ENCODE results near the gene MDFI.

The MDFI gene

DNA sequence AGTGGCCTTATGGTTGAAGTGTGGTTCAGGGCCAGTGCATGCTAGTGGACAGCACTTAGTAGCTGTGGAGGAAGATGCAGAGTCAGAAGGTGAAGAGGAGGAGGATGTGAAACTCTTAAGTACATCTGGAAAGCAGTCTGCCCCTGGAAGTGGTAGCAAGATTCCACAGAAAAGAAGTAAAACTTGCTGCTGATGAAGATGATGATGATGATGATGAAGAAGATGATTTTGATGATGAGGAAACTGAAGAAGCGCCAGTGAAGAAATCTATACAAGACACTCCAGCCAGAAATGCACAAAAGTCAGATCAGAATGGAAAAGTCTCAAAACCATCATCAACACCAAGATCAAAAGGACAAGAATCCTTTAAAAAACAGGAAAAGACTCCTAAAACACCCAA is 28.9 kb downstream of the MDFI start:
- no peak overlapping the region for H3K4me3 ChIP-seq (ENCODE audit: low read depth in 1 of 2, low read length in 2 of 2)
- H3K27ac ChIP-seq (ENCODE audit: low read depth, low read length), result no peak overlapping the region
- no peaks in the 10 kb centered on the region for H3K4me1 ChIP-seq (ENCODE audit: insufficient read depth, low read length)
- no peak overlapping the region for H3K9ac ChIP-seq (ENCODE audit: low read length)
- H3K27me3 ChIP-seq (ENCODE audit: control insufficient read depth in 1 of 2, insufficient read depth in 2 of 2, low read length in 2 of 2), result no peaks in the 10 kb centered on the region
- H3K9me3 ChIP-seq (ENCODE audit: low read length), result no peaks in the 10 kb centered on the region
- no peaks in the 10 kb centered on the region for H3K36me3 ChIP-seq (ENCODE audit: insufficient read depth, low read length)

DNA sequence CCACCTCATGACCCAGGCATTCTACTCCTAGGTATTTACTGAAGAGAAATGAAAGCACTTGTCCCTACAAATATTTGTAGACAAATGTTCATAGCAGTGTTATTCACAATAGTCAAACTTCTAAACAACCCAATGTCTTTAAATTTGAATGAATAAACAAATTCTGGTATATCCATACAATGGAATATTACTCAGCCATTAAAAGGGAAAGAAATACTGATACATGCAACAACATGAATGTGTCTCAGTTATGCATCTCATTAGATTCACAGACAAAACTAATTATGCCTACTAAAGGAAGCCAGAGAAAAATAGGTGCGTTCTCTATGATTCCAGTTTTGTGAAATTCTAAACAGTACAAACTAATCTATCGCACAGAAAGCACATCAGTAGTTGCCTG is 30.7 kb downstream of the MDFI start:
- Histone ChIP-seq H3K36me3 (ENCODE audit: insufficient read depth, low read length) (no peaks in the 10 kb centered on the region), H3K4me3 (ENCODE audit: low read depth in 1 of 2, low read length in 2 of 2) (no peak overlapping the region), H3K9ac (ENCODE audit: low read length) (no peak overlapping the region), H3K27ac (ENCODE audit: low read depth, low read length) (no peak overlapping the region), H3K4me1 (ENCODE audit: insufficient read depth, low read length) (no peaks in the 10 kb centered on the region), H3K9me3 (ENCODE audit: low read length) (no peaks in the 10 kb centered on the region), H3K27me3 (ENCODE audit: control insufficient read depth in 1 of 2, insufficient read depth in 2 of 2, low read length in 2 of 2) (no peaks in the 10 kb centered on the region)

DNA sequence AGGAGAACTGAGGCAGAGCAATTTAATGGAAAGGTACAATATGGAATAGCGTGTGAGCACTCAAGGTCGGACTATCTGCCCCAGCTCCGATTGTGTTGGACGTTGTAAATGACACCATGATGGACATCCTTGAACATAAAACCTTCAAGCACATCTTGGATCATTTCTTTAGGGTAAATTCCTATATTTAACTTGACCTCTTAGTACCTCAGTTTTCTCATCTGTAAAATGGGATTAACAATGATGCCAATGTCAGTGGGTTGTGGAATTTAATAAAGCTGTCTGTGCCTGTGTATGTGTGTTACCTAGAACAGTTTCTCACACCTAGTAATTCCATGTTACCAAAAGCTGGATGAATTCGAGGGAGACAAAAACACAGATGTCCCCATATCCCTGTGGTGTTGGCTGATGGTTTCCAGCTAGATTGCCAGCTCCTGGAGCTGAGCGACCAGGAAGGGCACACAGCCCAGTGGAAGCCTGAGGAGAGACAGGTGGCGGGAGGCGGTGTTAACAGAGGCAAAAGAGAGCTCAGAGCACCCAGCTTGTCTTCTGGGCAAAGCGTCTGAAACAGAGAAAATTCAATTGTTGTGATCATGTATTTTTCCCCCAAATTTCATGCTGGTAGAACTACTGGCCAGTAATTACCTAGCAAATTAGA is 32.6 kb downstream of the MDFI start:
- no peaks in the 10 kb centered on the region for H3K36me3 ChIP-seq (ENCODE audit: insufficient read depth, low read length)
- H3K27me3 ChIP-seq (ENCODE audit: control insufficient read depth in 1 of 2, insufficient read depth in 2 of 2, low read length in 2 of 2), result no peaks in the 10 kb centered on the region
- no peak overlapping the region for H3K9ac ChIP-seq (ENCODE audit: low read length)
- H3K4me3 ChIP-seq (ENCODE audit: low read depth in 1 of 2, low read length in 2 of 2), result no peak overlapping the region
- no peaks in the 10 kb centered on the region for H3K9me3 ChIP-seq (ENCODE audit: low read length)
- H3K4me1 ChIP-seq (ENCODE audit: insufficient read depth, low read length), result no peaks in the 10 kb centered on the region
- H3K27ac ChIP-seq (ENCODE audit: low read depth, low read length), result no peak overlapping the region

DNA sequence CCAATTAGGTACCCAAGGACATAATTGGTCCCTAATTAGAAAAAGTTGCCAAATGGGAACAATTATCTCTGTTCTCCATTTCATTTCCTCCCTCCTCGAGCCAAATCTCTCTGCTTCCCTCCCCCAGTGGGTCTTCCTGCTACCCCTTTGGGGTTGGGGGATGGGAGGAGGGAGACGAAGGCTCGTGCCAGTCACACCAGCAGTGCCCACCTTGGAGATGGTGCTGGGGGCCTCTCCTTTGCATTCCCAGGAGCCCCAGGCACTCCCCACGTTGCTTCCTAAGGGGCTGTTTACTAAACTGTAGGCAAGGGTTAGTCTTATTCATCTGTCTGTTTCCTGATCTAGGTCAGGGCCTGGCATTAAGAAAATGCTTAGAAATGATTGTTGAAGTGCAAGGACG is 33.1 kb downstream of the MDFI start:
- Histone ChIP-seq H3K9ac (ENCODE audit: low read length) (no peak overlapping the region), H3K9me3 (ENCODE audit: low read length) (no peaks in the 10 kb centered on the region)

DNA sequence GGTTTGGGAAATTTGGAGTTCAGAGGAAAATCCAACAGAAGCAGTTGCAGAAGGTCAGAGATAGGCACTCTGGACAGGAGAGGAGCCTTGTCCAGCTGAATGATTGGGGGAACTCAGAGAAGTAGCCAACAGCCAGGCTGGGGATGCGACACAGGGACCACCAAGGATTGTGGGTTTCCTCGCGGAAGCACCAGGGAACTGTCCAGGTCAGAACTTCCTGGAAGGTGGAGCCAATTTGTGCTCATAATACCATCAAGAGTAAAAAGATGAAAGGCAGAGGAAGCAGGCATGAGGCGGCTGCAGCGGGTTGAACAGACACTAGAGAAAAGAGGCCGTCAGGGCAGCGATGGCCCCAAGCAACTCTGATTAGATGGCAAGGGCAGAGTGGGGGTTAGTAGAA is 33.7 kb downstream of the MDFI start:
- no peak overlapping the region for H3K27ac ChIP-seq (ENCODE audit: low read depth, low read length)
- no peak overlapping the region for H3K9ac ChIP-seq (ENCODE audit: low read length)
- H3K27me3 ChIP-seq (ENCODE audit: control insufficient read depth in 1 of 2, insufficient read depth in 2 of 2, low read length in 2 of 2), result no peaks in the 10 kb centered on the region
- H3K36me3 ChIP-seq (ENCODE audit: insufficient read depth, low read length), result no peaks in the 10 kb centered on the region
- H3K4me1 ChIP-seq (ENCODE audit: insufficient read depth, low read length), result no peaks in the 10 kb centered on the region
- H3K4me3 ChIP-seq (ENCODE audit: low read depth in 1 of 2, low read length in 2 of 2), result no peak overlapping the region
- H3K9me3 ChIP-seq (ENCODE audit: low read length), result no peaks in the 10 kb centered on the region

More for the DNA sequence above, 33.1 kb downstream of the MDFI start:
- Histone ChIP-seq H3K4me1 (ENCODE audit: insufficient read depth, low read length) (no peaks in the 10 kb centered on the region), H3K27ac (ENCODE audit: low read depth, low read length) (no peak overlapping the region), H3K36me3 (ENCODE audit: insufficient read depth, low read length) (no peaks in the 10 kb centered on the region), H3K27me3 (ENCODE audit: control insufficient read depth in 1 of 2, insufficient read depth in 2 of 2, low read length in 2 of 2) (no peaks in the 10 kb centered on the region), H3K4me3 (ENCODE audit: low read depth in 1 of 2, low read length in 2 of 2) (no peak overlapping the region)

DNA sequence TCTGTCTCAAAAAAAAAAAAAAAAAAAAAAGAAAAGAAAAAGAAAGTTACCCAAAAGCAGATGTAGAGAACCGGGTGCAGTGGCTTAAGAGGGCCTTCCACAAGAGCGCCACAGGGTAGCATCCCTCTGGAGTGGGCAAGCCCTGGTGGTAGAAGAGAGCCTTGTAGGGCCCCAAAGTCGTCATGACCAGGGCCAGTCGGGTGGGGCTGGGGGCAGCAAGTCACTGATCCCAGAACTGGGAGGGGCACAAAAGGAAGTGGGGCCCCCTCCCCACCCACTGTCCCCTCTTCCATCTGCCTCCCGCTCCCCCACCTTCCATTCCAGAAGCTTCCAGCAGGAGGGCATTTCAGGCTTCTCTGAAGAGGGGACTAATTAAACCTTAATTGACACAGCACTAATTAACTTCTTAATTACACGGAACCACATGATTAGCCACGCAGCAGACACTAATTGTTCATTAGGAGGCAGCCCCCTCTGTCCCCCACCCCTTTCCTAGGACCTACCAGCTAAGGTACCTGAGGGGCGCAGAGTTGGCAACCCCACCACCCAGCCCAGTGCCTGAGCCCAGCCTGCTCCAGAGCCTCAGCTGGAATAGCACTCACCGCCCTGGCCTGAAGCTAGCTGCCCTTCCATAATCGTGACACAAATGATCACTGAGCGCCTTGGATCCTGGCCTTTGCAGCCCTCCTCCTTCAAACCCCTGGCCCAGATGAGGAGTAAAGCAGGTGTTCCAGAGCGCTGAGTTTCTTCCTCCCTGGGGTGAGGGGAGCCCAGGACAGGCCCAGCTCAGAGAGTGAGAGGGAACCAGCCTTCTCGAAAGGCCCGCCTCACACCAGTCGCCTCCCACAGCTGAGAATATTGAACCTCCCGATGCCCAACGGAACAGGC is 34.8 kb downstream of the MDFI start:
- no peak overlapping the region for H3K4me3 ChIP-seq (ENCODE audit: low read depth in 1 of 2, low read length in 2 of 2)
- no peak overlapping the region for H3K27ac ChIP-seq (ENCODE audit: low read depth, low read length)
- H3K9ac ChIP-seq (ENCODE audit: low read length), result no peak overlapping the region
- no peaks in the 10 kb centered on the region for H3K27me3 ChIP-seq (ENCODE audit: control insufficient read depth in 1 of 2, insufficient read depth in 2 of 2, low read length in 2 of 2)
- no peaks in the 10 kb centered on the region for H3K36me3 ChIP-seq (ENCODE audit: insufficient read depth, low read length)
- H3K9me3 ChIP-seq (ENCODE audit: low read length), result no peaks in the 10 kb centered on the region
- H3K4me1 ChIP-seq (ENCODE audit: insufficient read depth, low read length), result no peaks in the 10 kb centered on the region

DNA sequence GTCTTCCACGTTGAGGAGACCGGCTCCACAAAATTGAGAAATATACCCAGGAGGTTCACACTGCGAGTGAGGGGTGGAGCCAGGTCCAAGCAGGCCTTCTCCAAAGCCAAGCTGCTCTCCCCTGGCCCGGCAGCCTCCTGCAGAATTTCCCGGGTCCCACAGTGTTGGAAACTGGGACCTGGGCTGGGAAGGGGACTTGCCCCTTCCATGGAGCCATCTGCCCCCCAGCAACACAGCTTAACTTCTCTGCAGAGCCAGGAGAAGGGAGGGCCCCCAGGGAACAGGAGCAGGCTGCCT is 35.4 kb downstream of the MDFI start:
- Histone ChIP-seq H3K27me3 (ENCODE audit: control insufficient read depth in 1 of 2, insufficient read depth in 2 of 2, low read length in 2 of 2) (no peaks in the 10 kb centered on the region), H3K9me3 (ENCODE audit: low read length) (no peaks in the 10 kb centered on the region), H3K27ac (ENCODE audit: low read depth, low read length) (no peak overlapping the region), H3K9ac (ENCODE audit: low read length) (no peak overlapping the region), H3K4me1 (ENCODE audit: insufficient read depth, low read length) (no peaks in the 10 kb centered on the region), H3K36me3 (ENCODE audit: insufficient read depth, low read length) (no peaks in the 10 kb centered on the region), H3K4me3 (ENCODE audit: low read depth in 1 of 2, low read length in 2 of 2) (no peak overlapping the region)

DNA sequence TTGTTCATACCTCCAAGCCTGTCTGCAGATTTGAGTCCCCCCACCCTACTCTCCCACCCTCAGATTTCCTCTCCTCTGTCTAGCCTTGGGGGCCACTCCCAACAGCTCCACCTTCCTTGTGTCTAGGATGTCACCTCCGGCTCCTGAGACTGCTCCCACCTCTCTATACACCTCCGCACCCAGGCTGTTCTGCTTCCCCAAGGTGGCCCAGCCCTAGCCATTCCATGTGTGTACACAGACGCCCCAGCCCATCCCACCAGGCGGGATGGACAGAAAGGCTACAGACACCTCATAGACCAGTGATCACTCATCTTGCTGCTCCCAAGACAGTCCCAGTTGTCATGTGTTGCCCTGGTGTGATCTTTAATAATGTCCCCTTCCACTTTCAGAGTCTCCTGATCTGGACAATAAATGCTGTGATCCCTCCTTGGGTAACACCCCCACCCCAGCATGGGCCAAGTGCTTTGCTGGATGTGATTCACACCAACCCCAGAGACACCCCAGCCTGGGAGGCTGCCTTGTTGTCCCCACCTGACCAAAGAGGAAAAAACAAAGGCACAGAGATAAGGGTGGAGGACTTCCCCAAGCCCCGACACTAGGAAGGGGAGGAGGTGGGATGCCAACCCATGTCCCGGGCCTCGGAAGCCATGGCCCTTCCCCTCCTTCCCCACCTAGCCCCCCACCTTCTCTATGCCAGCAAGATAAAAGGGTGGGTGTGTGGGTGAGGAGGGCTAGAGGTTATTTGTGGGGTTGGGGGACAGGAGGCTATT is 36.1 kb downstream of the MDFI start:
- H3K27me3 ChIP-seq (ENCODE audit: control insufficient read depth in 1 of 2, insufficient read depth in 2 of 2, low read length in 2 of 2), result no peaks in the 10 kb centered on the region
- H3K4me3 ChIP-seq (ENCODE audit: low read depth in 1 of 2, low read length in 2 of 2), result no peak overlapping the region
- no peaks in the 10 kb centered on the region for H3K9me3 ChIP-seq (ENCODE audit: low read length)
- H3K27ac ChIP-seq (ENCODE audit: low read depth, low read length), result no peak overlapping the region
- H3K4me1 ChIP-seq (ENCODE audit: insufficient read depth, low read length), result no peaks in the 10 kb centered on the region
- H3K36me3 ChIP-seq (ENCODE audit: insufficient read depth, low read length), result no peaks in the 10 kb centered on the region
- H3K9ac ChIP-seq (ENCODE audit: low read length), result no peak overlapping the region

DNA sequence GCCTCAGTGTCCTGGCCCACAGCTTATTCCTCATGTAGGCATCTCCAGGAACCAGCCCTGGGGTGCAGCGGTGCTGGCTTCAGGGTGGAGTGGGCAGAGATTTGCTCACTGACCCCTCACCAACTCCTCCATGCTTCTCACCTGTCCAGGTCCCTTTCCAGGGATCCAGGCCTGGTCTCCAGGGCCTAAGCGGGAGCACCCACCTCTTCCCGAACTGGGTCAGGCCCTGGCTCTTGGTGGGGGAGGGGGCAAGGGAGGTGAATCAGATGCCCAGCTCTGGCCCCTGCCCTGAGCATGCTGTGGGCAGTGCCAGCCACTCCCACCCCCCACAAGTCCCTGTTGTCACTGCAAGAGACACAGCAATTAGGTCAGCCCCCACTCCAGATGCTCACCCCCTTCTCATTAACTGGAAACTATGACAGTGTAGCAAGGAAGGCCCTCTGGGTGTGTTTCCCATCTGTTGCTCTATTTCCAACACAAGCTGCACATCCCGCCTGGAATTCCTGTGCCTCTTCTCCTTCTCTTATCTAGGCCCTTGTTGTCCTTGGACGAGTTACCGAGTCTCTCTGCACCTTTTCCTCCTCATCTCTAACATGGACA is 37.0 kb downstream of the MDFI start:
- Histone ChIP-seq H3K4me1 (ENCODE audit: insufficient read depth, low read length) (no peaks in the 10 kb centered on the region), H3K27ac (ENCODE audit: low read depth, low read length) (no peak overlapping the region), H3K27me3 (ENCODE audit: control insufficient read depth in 1 of 2, insufficient read depth in 2 of 2, low read length in 2 of 2) (no peaks in the 10 kb centered on the region), H3K4me3 (ENCODE audit: low read depth in 1 of 2, low read length in 2 of 2) (no peak overlapping the region), H3K9me3 (ENCODE audit: low read length) (no peaks in the 10 kb centered on the region), H3K36me3 (ENCODE audit: insufficient read depth, low read length) (no peaks in the 10 kb centered on the region), H3K9ac (ENCODE audit: low read length) (no peak overlapping the region)

DNA sequence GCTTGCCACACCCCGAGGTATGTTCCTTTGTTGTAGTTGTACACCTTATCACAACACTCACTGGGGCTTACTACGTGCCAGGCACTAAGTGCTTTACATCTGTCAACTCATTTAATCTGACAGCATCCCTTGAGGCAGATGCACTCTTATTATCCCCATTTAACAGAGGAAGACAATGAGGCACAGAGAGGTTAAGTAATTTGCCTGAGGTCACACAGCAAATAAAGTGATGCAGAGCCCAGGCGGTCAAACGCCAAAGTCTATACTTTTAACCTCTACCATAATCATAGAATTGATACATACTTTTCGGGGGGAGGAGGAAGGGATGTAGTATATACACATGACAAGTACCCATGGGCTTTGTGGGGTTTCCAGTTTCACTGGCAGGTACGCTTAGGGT is 37.7 kb downstream of the MDFI start:
- no peaks in the 10 kb centered on the region for H3K36me3 ChIP-seq (ENCODE audit: insufficient read depth, low read length)
- no peaks in the 10 kb centered on the region for H3K9me3 ChIP-seq (ENCODE audit: low read length)
- H3K9ac ChIP-seq (ENCODE audit: low read length), result no peak overlapping the region
- no peaks in the 10 kb centered on the region for H3K4me1 ChIP-seq (ENCODE audit: insufficient read depth, low read length)
- H3K27me3 ChIP-seq (ENCODE audit: control insufficient read depth in 1 of 2, insufficient read depth in 2 of 2, low read length in 2 of 2), result no peaks in the 10 kb centered on the region
- no peak overlapping the region for H3K4me3 ChIP-seq (ENCODE audit: low read depth in 1 of 2, low read length in 2 of 2)
- no peak overlapping the region for H3K27ac ChIP-seq (ENCODE audit: low read depth, low read length)

DNA sequence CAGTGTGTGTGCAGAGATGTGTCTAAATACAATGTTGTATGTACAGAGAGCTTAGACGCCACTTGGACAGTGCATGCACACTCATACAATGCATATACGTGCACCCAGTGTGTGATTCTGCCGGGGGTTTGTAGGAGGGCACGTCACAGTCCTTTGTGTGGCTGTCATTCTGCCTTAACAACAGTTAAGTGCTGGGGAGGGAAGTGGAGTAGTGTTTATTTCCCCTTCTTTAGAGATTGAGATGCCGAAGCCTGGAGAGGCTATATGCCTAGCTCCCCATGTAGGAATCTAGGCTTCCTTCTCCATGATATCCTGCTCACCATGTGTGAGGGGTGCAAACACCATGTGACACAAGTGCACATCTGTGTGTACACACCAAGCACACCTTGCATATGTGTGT is 38.2 kb downstream of the MDFI start:
- no peak overlapping the region for H3K27ac ChIP-seq (ENCODE audit: low read depth, low read length)
- no peaks in the 10 kb centered on the region for H3K9me3 ChIP-seq (ENCODE audit: low read length)
- no peak overlapping the region for H3K9ac ChIP-seq (ENCODE audit: low read length)
- H3K4me3 ChIP-seq (ENCODE audit: low read depth in 1 of 2, low read length in 2 of 2), result no peak overlapping the region
- H3K36me3 ChIP-seq (ENCODE audit: insufficient read depth, low read length), result no peaks in the 10 kb centered on the region
- H3K4me1 ChIP-seq (ENCODE audit: insufficient read depth, low read length), result no peaks in the 10 kb centered on the region
- H3K27me3 ChIP-seq (ENCODE audit: control insufficient read depth in 1 of 2, insufficient read depth in 2 of 2, low read length in 2 of 2), result no peaks in the 10 kb centered on the region

All from muscle layer of colon (tissue), 2 donors.